Kidney tubule cell (primary cell): ENCODE results near the gene UBA52.
"Not testable (repeated sequence)": the region's sequence is repeated elsewhere in the genome, so short reads cannot be mapped to it uniquely, and the experiment has no call there.

ENCODE experiments used
- DNase-seq: peaks from one replicate; pipeline ENCODE4 v3.0.0-alpha.2; 2018; ENCODE audit warnings: low spot score

Gene UBA52

DNA sequence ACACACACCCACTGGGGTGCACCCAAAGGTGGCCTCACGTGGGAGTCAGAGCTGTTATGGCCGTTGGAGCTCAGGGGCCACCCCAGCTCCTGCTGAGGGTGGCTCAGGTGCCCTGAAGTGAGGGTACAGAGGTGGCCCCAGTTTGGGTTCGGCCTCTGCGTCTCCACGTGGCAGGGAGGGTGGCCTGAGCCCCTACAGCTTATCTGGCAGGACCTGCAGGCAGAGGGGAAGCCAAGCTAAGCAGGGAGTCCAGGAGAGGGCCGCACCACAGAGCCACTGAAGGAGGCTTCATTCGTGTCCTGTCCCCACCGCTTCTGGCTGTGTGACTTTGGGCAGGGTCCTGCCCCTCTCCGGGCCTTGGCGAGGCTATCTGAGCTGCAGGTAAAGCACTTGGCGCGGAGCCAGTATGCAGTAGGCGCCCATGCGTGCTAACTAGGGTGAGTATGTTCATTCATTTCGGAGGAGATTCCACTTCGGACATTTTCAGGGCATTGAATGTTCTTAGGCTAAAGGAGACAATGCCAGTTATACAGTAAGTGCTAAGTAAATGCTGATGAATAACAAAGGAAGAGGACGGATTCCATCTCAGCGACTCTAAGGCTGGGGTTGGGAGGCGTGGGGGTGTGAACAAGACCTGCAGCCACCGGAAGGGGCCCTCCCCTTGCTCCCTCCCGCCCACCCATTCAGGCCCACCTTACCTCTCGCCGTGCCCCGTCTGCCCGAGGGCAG is 21.9 kb downstream of the UBA52 start:
- peak; percentile 39 for DNase-seq

GRCh38 chr19:18594096-18594823 is 22.6 kb downstream of the UBA52 start:
- DNase-seq, result peak; percentile 74

DNA sequence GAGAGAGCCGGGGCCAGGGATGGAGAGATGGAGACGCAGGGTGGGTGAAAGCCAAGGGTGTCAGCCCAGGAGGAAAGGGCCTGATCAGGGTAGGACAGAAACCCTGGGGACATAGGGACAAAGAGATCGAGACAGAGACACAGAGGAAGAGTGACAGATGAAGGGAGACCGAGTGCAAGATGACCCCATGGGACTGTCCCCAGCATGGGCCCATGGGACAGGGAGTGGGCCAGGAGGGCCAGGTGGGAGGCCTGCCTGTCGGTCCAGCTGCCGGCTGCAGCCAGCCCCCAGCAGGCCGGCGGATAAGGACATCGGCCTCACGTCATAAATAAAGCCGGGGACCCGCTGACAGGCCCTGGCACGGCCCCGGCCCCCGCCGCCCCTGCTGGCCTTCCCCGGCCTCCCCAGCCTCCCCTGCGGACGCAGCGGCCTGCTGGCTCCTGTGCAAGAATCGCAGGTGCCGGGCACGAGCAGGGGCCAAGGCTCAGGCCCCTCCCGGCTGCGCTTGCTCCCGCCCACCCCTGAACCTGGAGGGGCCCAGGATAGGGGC is 23.2 kb downstream of the UBA52 start:
- DNase-seq, result no peak

DNA sequence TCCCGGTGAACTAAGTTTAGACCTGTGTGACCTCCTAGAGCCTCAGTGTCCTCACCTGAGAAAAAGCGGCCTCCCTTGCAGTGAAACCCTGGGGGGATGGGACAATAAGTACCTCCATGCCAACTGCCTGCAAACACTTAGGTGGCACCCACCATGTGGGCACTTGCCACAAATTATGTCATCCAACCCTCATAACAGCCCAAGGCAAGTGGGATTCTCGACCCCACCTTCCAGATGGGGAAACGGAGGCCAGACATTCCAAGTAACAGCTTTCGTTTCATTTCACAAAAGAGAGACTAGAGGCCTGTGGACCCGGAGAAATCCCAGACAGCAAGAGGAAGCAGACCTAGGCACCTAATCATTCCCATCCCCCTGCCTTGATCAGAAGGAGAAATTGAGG is 23.8 kb downstream of the UBA52 start:
- DNase-seq, result no peak

GRCh38 chr19:18596752-18597157 is 25.1 kb downstream of the UBA52 start:
- peak; percentile 32 for DNase-seq

DNA sequence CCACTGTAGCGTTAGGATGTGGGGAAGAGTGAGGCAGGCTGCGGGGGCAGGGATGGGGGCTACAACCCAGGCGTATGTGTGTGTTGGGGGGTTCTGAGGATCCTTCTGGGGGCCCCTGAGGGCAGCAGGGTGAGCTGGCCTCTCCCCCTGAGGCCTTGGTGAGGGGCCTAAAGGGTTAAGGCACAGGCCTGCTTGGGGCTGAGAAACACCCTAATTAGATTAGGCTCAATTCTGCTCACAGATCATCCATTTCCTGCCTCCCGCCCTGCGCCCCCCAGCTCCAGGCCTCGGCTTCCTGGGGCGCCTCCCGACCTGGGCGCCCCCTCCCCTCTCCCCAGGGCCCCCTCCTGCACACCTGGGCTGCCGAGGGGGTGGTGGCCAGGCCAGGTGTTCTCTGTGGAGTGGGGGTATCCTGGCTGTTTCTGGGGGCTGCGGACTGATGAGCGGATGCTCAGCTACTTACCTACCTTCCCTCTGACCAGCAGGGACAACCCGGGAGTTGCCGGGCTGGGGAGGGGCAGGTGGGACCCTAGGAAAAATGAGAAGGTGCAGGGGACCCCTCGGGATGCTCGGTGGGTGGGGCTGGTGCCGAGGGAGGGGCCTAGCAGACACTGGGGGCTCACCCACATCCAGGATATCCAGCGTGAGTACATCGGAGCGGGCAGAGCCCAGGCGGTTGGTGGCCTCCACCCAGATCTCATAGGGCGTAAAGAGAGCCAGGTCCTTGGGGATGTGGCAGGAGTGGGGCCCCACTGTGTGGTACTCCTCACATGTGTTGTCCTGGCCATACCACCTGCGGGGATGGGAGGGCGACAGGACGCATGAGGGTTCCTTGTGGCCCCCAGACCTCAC is 26.4 kb downstream of the UBA52 start:
- no peak for DNase-seq

GRCh38 chr19:18599485-18599884 is 27.8 kb downstream of the UBA52 start:
- no peak for DNase-seq

GRCh38 chr19:18600692-18601397 is 29.2 kb downstream of the UBA52 start:
- not testable (repeated sequence) for DNase-seq

GRCh38 chr19:18601875-18602274 is 30.2 kb downstream of the UBA52 start:
- DNase-seq, result no peak

- no peak for DNase-seq
Measured at GRCh38 chr19:18603255-18603957, 31.7 kb downstream of the UBA52 start.

DNA sequence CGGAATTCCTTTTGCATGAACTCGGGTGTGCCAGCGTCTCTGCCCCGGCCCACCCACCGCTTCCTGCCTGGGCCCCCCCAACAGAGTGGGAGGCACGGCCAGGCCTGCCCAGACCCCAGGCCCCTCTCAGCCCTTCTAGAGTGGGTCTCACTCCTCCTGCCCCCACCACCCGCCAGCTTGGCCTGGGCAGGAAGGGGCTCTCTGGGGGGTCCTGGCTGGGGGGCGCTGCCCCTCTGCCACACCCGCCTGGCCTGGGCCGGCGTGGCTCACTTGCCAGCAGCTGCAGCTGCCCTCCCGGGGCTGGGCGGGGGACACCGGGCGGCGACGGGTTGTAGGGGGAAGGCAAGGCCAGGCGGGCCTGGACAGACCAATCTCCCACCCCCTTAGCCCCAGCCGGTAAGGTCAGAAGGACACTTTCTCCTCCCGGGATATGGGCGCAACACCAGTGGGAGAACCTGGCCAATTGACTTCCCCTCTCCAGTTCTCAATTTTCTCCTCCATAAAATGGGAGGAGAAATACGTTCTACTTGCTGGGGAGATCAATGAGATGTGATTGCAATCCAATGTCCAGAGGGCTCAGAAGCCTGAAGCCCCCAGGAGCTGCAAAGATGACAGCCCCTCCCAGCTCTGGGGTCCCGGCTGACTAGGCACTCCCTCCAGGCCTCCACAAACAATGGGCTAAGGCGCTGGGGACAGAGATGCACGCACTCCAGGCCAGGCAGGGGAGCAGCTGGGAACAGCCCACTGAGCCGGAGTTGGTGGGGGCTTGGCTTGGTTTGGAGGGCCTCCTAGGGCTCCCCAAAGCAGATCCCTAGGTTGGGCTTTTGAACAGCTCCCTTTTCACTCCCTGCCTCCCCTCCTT is 32.5 kb downstream of the UBA52 start:
- no peak for DNase-seq

- no peak for DNase-seq
Measured at GRCh38 chr19:18604820-18605159, 33.1 kb downstream of the UBA52 start.

GRCh38 chr19:18605196-18605545 is 33.5 kb downstream of the UBA52 start:
- DNase-seq, result no peak

GRCh38 chr19:18605546-18606280 is 34.1 kb downstream of the UBA52 start:
- DNase-seq, result no peak

DNA sequence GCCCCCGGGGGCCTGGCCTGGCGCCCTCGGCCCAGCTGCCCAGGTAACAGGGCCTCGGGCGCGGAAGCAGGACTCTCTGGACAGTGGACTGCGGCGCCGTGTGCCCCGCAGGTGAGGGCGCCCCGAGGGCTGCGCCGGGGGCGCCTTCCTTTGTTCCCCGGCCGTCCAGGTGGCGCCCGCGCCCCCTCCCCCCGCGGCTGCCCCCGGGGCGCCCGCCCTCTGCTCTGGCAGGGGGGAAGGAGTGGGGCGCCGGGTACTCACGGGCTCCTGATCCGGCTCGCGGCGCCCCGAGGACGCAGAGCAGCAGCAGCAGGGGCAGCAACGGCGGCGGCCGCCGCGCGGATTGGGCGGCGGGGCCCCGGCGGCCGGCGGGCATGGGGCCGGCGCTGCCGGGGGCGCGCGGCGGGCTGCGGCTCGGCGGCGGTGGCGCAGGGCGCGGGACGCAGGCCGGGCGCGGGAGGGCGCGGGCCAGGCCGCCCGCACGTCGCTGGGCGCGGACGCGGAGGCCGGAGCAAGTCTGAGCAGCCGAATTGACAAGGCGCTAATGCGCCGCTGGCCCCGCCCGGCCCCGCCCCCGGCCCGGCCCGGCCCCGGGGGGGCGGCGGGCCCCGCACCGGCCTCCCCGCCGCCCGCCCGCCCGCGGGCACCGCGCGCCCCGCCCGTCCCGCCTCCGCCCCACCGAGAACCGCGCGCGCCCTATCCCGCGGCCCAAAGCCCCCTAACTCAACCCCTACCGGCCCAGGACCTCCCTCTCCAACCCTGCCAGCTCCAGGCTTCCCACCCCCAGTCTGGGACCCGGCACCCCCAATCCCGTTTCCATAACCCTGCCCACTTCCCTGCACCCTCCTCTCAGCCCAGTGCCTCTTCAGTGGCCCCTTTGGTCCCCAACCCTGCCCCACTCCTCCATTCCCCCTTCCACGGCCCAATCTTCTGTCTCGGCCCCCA is 34.9 kb downstream of the UBA52 start, which contains the start of gene CRLF1:
TSS of gene CRLF1 (minus strand) at position 519 of the 945 bp plus-strand sequence. CDS start at position 376, 143 bp downstream.
- DNase-seq, result no peak

DNA sequence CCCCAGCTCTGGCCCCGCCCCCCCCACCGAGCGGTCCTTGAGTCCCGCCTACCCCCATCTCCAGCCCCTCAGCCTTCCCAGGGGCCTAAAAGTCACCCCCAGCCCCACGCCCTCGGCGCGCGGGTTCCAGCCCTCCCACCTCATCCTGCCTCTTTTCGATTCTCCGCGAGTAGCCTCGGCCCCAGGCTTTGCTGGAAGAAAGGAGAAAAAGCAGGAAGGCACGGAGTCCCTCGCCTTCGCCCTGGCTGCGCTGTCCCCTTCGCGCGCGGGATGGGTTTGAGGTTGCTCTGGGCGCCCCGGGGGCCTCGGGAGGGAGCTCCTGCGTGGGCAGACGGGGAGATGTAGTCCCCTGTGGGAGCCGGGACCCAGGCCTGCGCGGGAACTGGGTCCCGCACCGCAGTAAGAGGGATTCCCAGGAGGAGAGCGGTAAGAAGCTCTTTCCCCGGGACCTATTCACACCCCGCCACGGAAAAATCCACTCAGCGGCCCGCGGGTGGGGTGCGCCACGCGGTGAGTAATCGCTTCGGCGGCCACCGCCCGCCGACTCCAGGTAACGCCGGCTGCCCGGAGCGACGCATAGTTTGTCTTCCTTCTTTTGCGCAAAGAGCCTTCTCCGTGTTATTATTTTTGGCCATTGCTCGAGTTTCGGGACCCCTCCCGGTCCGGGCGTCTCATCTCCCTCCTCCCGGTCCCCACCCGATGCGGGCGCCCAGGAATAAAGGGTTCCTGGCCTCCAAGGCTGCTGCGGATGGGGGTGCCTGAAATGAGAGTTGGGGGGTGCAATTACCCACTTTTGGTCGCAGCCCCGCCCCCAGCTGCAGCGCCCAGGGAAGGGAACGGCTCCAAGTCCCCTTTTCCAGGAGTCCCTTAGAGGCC is 35.8 kb downstream of the UBA52 start:
- DNase-seq, result no peak

- DNase-seq, result no peak
Measured at GRCh38 chr19:18608102-18608804, 36.6 kb downstream of the UBA52 start.
